ENCODE results near the gene AIG1.
"Not testable (repeated sequence)": the region's sequence is repeated elsewhere in the genome, so short reads cannot be mapped to it uniquely, and the experiment has no call there.

The AIG1 gene

GRCh38 chr6:143166247-143166695 lies 105.6 kb downstream of the AIG1 start:
- H3K9me2 ChIP-seq (replicated peaks; ENCODE audit: insufficient read depth, low read length) = no peaks in the 10 kb centered on the region
- no peaks in the 10 kb centered on the region for H3K27me3 ChIP-seq (replicated peaks; ENCODE audit: insufficient read depth, low read length)
- no peaks in the 10 kb centered on the region for H3K79me2 ChIP-seq (ENCODE audit: low read length)
- no peak overlapping the region for H3K9ac ChIP-seq (ENCODE audit: low read length)
- TF ChIP-seq EZH2phosphoT487 (IDR thresholded peaks at IDR 0.05; ENCODE audit: low read length) (no peak), EZH2 (optimal IDR thresholded peaks at IDR 0.05; ENCODE audit: low read depth, low read length) (no peak), CTCF (IDR thresholded peaks at IDR 0.05; ENCODE audit: low read length) (no peak)
- H3K4me3 ChIP-seq (ENCODE audit: low read length) = no peak overlapping the region
- H3F3A ChIP-seq (ENCODE audit: insufficient read depth, low read length) = no peaks in the 10 kb centered on the region
- no peaks in the 10 kb centered on the region for H3K36me3 ChIP-seq (replicated peaks; ENCODE audit: insufficient read depth, low read length)
- H3K4me2 ChIP-seq (ENCODE audit: low read depth, low read length) = no peak overlapping the region
- H4K20me1 ChIP-seq (ENCODE audit: insufficient read depth, low read length) = no peaks in the 10 kb centered on the region
- H3K9me3 ChIP-seq (replicated peaks; ENCODE audit: insufficient read depth, low read length) = no peaks in the 10 kb centered on the region
- H3K27ac ChIP-seq (ENCODE audit: low read length) = no peak overlapping the region
- no peak for DNase-seq
- no peak overlapping the region for H2AFZ ChIP-seq (ENCODE audit: low read length)
- H3K4me1 ChIP-seq (ENCODE audit: low read length) = no peaks in the 10 kb centered on the region

GRCh38 chr6:143167224-143167623 lies 106.5 kb downstream of the AIG1 start:
- TF ChIP-seq EZH2 (optimal IDR thresholded peaks at IDR 0.05; ENCODE audit: low read depth, low read length) (no peak), CTCF (IDR thresholded peaks at IDR 0.05; ENCODE audit: low read length) (no peak), EZH2phosphoT487 (IDR thresholded peaks at IDR 0.05; ENCODE audit: low read length) (no peak)
- Histone ChIP-seq H3K27me3 (replicated peaks; ENCODE audit: insufficient read depth, low read length) (no peaks in the 10 kb centered on the region), H3K4me3 (ENCODE audit: low read length) (no peak overlapping the region), H3K79me2 (ENCODE audit: low read length) (no peaks in the 10 kb centered on the region), H3K4me1 (ENCODE audit: low read length) (no peaks in the 10 kb centered on the region), H3F3A (ENCODE audit: insufficient read depth, low read length) (no peaks in the 10 kb centered on the region), H3K27ac (ENCODE audit: low read length) (no peak overlapping the region), H3K9me2 (replicated peaks; ENCODE audit: insufficient read depth, low read length) (no peaks in the 10 kb centered on the region), H3K36me3 (replicated peaks; ENCODE audit: insufficient read depth, low read length) (no peaks in the 10 kb centered on the region), H4K20me1 (ENCODE audit: insufficient read depth, low read length) (no peaks in the 10 kb centered on the region), H3K9me3 (replicated peaks; ENCODE audit: insufficient read depth, low read length) (no peaks in the 10 kb centered on the region), H2AFZ (ENCODE audit: low read length) (no peak overlapping the region), H3K9ac (ENCODE audit: low read length) (no peak overlapping the region), H3K4me2 (ENCODE audit: low read depth, low read length) (no peak overlapping the region)
- no peak for DNase-seq

GRCh38 chr6:143168396-143168816 lies 107.7 kb downstream of the AIG1 start:
- H3K4me2 ChIP-seq (ENCODE audit: low read depth, low read length); H3F3A ChIP-seq (ENCODE audit: insufficient read depth, low read length); H3K36me3 ChIP-seq (replicated peaks; ENCODE audit: insufficient read depth, low read length); H3K79me2 ChIP-seq (ENCODE audit: low read length); H3K27ac ChIP-seq (ENCODE audit: low read length); H2AFZ ChIP-seq (ENCODE audit: low read length); DNase-seq; H3K27me3 ChIP-seq (replicated peaks; ENCODE audit: insufficient read depth, low read length); H3K4me3 ChIP-seq (ENCODE audit: low read length); H4K20me1 ChIP-seq (ENCODE audit: insufficient read depth, low read length); H3K9me2 ChIP-seq (replicated peaks; ENCODE audit: insufficient read depth, low read length); H3K4me1 ChIP-seq (ENCODE audit: low read length); H3K9me3 ChIP-seq (replicated peaks; ENCODE audit: insufficient read depth, low read length); H3K9ac ChIP-seq (ENCODE audit: low read length): not testable (repeated sequence)

GRCh38 chr6:143169440-143169839 lies 108.8 kb downstream of the AIG1 start:
- TF ChIP-seq EZH2phosphoT487 (IDR thresholded peaks at IDR 0.05; ENCODE audit: low read length) (no peak), CTCF (IDR thresholded peaks at IDR 0.05; ENCODE audit: low read length) (no peak)
- Histone ChIP-seq H3K4me2 (ENCODE audit: low read depth, low read length) (no peak overlapping the region), H2AFZ (ENCODE audit: low read length) (no peak overlapping the region), H3K27me3 (replicated peaks; ENCODE audit: insufficient read depth, low read length) (no peaks in the 10 kb centered on the region), H3K9me2 (replicated peaks; ENCODE audit: insufficient read depth, low read length) (no peaks in the 10 kb centered on the region), H3K79me2 (ENCODE audit: low read length) (no peaks in the 10 kb centered on the region), H4K20me1 (ENCODE audit: insufficient read depth, low read length) (no peaks in the 10 kb centered on the region), H3K36me3 (replicated peaks; ENCODE audit: insufficient read depth, low read length) (no peaks in the 10 kb centered on the region), H3K9me3 (replicated peaks; ENCODE audit: insufficient read depth, low read length) (no peaks in the 10 kb centered on the region), H3K27ac (ENCODE audit: low read length) (no peak overlapping the region), H3K4me1 (ENCODE audit: low read length) (no peaks in the 10 kb centered on the region), H3K9ac (ENCODE audit: low read length) (no peak overlapping the region), H3K4me3 (ENCODE audit: low read length) (no peak overlapping the region), H3F3A (ENCODE audit: insufficient read depth, low read length) (no peaks in the 10 kb centered on the region)
- no peak for DNase-seq

Measured in MM.1S (cell line).